ENCODE results near the gene NENF.

The NENF gene

GRCh38 chr1:212485913-212486618 lies 53.3 kb downstream of the NENF start:
- no peak overlapping the region for H2AFZ ChIP-seq (ENCODE audit: low read length)
- H4K20me1 ChIP-seq (ENCODE audit: insufficient read depth, low read length) = no peaks in the 10 kb centered on the region
- no peak overlapping the region for H3K4me2 ChIP-seq (ENCODE audit: low read depth, low read length)
- H3K9me3 ChIP-seq (replicated peaks; ENCODE audit: insufficient read depth, low read length) = no peaks in the 10 kb centered on the region
- no peak overlapping the region for H3K4me3 ChIP-seq (ENCODE audit: low read length)
- H3K9me2 ChIP-seq (replicated peaks; ENCODE audit: insufficient read depth, low read length) = no peaks in the 10 kb centered on the region
- no peak for TF ChIP-seq EZH2 (optimal IDR thresholded peaks at IDR 0.05; ENCODE audit: low read depth, low read length)
- TF ChIP-seq CTCF (IDR thresholded peaks at IDR 0.05; ENCODE audit: low read length) = no peak
- TF ChIP-seq EZH2phosphoT487 (IDR thresholded peaks at IDR 0.05; ENCODE audit: low read length) = no peak
- no peak overlapping the region for H3K27ac ChIP-seq (ENCODE audit: low read length)
- H3K9ac ChIP-seq (ENCODE audit: low read length) = no peak overlapping the region
- H3K4me1 ChIP-seq (ENCODE audit: low read length) = peaks cover 20% of the 10 kb centered on the region
- no peaks in the 10 kb centered on the region for H3K27me3 ChIP-seq (replicated peaks; ENCODE audit: insufficient read depth, low read length)
- H3F3A ChIP-seq (ENCODE audit: insufficient read depth, low read length) = peaks cover 9% of the 10 kb centered on the region
- DNase-seq = no peak
- no peaks in the 10 kb centered on the region for H3K79me2 ChIP-seq (ENCODE audit: low read length)
- H3K36me3 ChIP-seq (replicated peaks; ENCODE audit: insufficient read depth, low read length) = no peaks in the 10 kb centered on the region

GRCh38 chr1:212486619-212486975 lies 53.9 kb downstream of the NENF start:
- no peak overlapping the region for H3K27ac ChIP-seq (ENCODE audit: low read length)
- no peak overlapping the region for H3K4me3 ChIP-seq (ENCODE audit: low read length)
- H3K9ac ChIP-seq (ENCODE audit: low read length) = no peak overlapping the region
- TF ChIP-seq EZH2 (optimal IDR thresholded peaks at IDR 0.05; ENCODE audit: low read depth, low read length) = no peak
- TF ChIP-seq EZH2phosphoT487 (IDR thresholded peaks at IDR 0.05; ENCODE audit: low read length) = no peak
- TF ChIP-seq CTCF (IDR thresholded peaks at IDR 0.05; ENCODE audit: low read length) = no peak
- H3K27me3 ChIP-seq (replicated peaks; ENCODE audit: insufficient read depth, low read length) = no peaks in the 10 kb centered on the region
- H3K36me3 ChIP-seq (replicated peaks; ENCODE audit: insufficient read depth, low read length) = no peaks in the 10 kb centered on the region
- H2AFZ ChIP-seq (ENCODE audit: low read length) = no peak overlapping the region
- H3K4me1 ChIP-seq (ENCODE audit: low read length) = peaks cover 25% of the 10 kb centered on the region
- no peak for DNase-seq
- H3K9me2 ChIP-seq (replicated peaks; ENCODE audit: insufficient read depth, low read length) = no peaks in the 10 kb centered on the region
- H3F3A ChIP-seq (ENCODE audit: insufficient read depth, low read length) = peaks cover 9% of the 10 kb centered on the region
- no peaks in the 10 kb centered on the region for H3K9me3 ChIP-seq (replicated peaks; ENCODE audit: insufficient read depth, low read length)
- H3K4me2 ChIP-seq (ENCODE audit: low read depth, low read length) = no peak overlapping the region
- no peaks in the 10 kb centered on the region for H4K20me1 ChIP-seq (ENCODE audit: insufficient read depth, low read length)
- no peaks in the 10 kb centered on the region for H3K79me2 ChIP-seq (ENCODE audit: low read length)

GRCh38 chr1:212487286-212487685 lies 54.6 kb downstream of the NENF start:
- Histone ChIP-seq H3F3A (ENCODE audit: insufficient read depth, low read length) (peaks cover 9% of the 10 kb centered on the region), H3K36me3 (replicated peaks; ENCODE audit: insufficient read depth, low read length) (no peaks in the 10 kb centered on the region), H3K4me2 (ENCODE audit: low read depth, low read length) (no peak overlapping the region), H3K4me3 (ENCODE audit: low read length) (no peak overlapping the region), H3K79me2 (ENCODE audit: low read length) (no peaks in the 10 kb centered on the region), H2AFZ (ENCODE audit: low read length) (no peak overlapping the region), H3K27me3 (replicated peaks; ENCODE audit: insufficient read depth, low read length) (no peaks in the 10 kb centered on the region), H3K9me3 (replicated peaks; ENCODE audit: insufficient read depth, low read length) (no peaks in the 10 kb centered on the region), H3K4me1 (ENCODE audit: low read length) (peaks cover 26% of the 10 kb centered on the region), H4K20me1 (ENCODE audit: insufficient read depth, low read length) (no peaks in the 10 kb centered on the region), H3K9ac (ENCODE audit: low read length) (no peak overlapping the region), H3K27ac (ENCODE audit: low read length) (no peak overlapping the region), H3K9me2 (replicated peaks; ENCODE audit: insufficient read depth, low read length) (no peaks in the 10 kb centered on the region)
- DNase-seq = no peak
- TF ChIP-seq EZH2phosphoT487 (IDR thresholded peaks at IDR 0.05; ENCODE audit: low read length) = no peak
- TF ChIP-seq CTCF (IDR thresholded peaks at IDR 0.05; ENCODE audit: low read length) = no peak
- no peak for TF ChIP-seq EZH2 (optimal IDR thresholded peaks at IDR 0.05; ENCODE audit: low read depth, low read length)
